ENCODE data around the gene TCTN2. TPM values are rescaled to one million over a fixed set of nuclear protein-coding genes. Genes with fewer than 3 reads are reported as not detected.

The TCTN2 gene
- 12.5 and 13.6 TPM in 2 replicates for total RNA-seq

DNA sequence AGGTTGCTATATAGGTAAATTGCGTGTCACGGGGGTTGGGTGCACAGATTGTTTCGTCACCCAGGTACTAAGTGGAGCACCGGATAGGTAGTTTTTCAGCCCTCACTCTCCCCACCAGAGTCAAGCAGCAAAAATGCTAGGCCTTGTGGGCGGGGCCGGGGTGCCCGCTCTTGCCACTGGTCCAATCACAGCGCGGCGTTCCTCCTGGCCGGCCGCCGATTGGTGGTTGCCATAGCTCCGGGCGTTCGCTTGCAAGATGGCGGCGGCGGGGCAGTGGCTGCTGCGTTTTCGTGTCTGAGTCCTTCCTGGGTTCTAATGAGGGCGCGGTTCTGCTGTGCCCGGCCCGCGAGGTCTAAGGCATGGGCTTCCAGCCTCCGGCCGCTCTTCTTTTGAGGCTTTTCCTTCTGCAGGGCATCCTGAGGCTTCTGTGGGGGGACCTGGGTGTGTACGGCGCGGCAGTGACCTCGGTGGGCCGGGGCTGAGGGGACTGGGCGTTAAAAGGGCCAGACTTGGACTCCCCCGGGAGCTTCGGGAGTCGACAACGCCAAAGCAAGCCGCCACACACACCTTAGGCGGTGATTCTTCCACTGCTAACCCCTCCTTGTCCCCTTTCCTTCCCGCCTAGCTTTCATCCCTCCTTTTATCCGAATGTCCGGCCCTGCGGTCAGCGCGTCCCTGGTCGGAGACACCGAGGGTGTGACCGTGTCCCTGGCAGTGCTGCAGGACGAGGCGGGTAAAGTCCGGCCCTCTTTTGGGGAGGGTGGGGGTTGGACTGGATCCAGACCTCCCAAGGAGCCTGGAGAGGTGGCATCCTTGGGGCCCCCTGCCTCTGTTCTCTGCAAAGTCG is at the start of gene TCTN2:
Gene TCTN2 (plus strand): TSS at position 232 of the 847 bp plus-strand sequence. CDS start 128 bp downstream, at position 360.

DNA sequence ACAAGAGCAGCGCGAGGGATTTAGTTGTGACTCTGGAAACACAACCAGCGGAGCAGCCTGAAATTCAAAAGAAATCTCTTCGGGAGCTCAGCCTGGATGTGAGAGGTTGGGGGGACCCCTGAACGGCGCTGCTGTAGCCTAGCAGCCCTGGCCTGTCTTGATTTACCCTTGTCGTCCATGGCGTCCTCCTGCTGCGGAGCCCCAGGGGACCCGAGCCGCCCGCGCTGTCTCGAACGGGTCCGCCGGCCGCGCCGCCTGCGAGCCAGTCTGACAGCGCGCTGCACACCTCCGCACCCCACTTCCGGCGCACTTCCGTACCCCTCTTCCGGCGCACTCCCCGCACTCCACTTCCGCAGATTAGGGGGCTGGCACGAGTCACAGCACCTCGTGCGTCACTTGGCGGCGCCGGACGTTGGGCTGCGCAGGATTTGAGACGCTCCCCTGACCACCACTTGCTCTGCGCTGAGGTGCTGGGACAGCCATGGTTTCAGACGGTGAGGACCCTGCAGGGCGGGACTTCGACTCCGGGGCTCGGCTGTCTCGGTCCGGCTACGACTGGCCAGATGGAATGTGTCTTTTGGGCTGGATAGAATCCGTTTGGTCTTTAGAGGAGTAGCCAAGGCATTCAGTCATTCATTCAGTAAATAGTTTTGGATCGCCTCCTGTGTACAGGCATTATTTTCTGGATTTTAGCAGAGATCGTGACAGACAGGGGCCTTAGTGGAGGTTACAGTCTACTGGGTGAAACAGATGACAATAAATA is 37.4 kb upstream of the TCTN2 start, which contains the start of the genes EIF2B1 and GTF2H3:
Gene EIF2B1 (minus strand): TSS at position 308 of the 763 bp plus-strand sequence. CDS start 129 bp downstream, at position 179.
Gene GTF2H3 (plus strand): TSS at position 451 of the 763 bp plus-strand sequence. CDS start 31 bp downstream, at position 482.

Other genes with a start within 250 kb of the TCTN2 start
- 2.9 and 3.5 TPM in 2 replicates for gene RILPL2, start 234.4 kb upstream of the TCTN2 start, total RNA-seq
- 7.7 and 13.1 TPM in 2 replicates for gene SNRNP35, start 213.0 kb upstream of the TCTN2 start, total RNA-seq
- 11.7 and 11.8 TPM in 2 replicates for gene RILPL1, start 137.4 kb upstream of the TCTN2 start, total RNA-seq
- 317 and 351 TPM in 2 replicates for gene TMED2, start 86.6 kb upstream of the TCTN2 start, total RNA-seq
- 18.4 and 30.5 TPM in 2 replicates for gene DDX55, start 69.0 kb upstream of the TCTN2 start, total RNA-seq
- gene EIF2B1, start 37.4 kb upstream of the TCTN2 start, total RNA-seq = 31.2 and 36.0 TPM in 2 replicates
- gene GTF2H3, start 37.3 kb upstream of the TCTN2 start, total RNA-seq = 52.4 and 66.9 TPM in 2 replicates
- gene ATP6V0A2, start 41.2 kb downstream of the TCTN2 start, total RNA-seq = 19.1 and 34.8 TPM in 2 replicates
- 0.73 and 2.7 TPM in 2 replicates for gene DNAH10, start 91.2 kb downstream of the TCTN2 start, total RNA-seq